Measurements from ENCODE around the gene KCNMB2.

Gene KCNMB2

GRCh38 chr3:178868681-178869080 is 332.4 kb downstream of the KCNMB2 start:
- no peak for DNase-seq (ENCODE audit: low spot score)

DNA sequence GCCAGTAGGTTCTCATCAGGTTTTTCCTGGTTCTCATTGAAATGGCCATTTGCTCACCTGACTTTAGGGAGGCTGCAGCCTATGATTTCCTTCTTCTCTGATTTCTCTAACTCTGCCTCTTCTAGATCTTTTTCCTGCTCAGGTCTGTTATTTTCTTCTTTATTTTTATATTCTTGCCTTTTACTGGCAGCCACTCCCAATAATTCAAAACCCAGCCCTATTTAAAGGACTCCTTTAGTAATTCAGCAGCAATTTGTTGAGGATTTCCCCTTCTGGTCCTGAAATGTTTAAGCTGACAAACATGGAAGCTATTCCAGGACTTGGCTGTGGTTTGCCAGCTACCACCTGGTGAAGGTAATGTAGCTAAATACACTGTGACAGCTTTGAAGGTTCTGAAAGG is 333.8 kb downstream of the KCNMB2 start:
- no peak for DNase-seq (ENCODE audit: low spot score)

DNA sequence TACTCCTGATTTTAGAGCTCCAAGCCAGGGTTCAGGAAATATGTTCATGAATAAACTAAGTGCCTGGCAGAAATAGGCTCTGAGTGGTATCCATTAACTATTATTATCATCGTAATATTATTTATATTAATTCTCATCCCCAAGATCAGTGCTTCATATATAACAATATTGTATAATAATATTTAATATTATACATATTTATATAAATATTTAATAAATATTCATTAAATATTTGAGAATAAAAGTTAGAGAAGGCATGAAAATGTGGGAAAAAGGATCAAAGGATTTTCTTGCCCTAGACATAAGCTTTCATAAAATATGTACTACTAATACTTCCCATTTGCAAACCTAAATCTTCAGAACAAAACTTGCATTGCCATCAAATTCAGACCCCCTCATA is 338.9 kb downstream of the KCNMB2 start:
- no peak for DNase-seq (ENCODE audit: low spot score)

DNA sequence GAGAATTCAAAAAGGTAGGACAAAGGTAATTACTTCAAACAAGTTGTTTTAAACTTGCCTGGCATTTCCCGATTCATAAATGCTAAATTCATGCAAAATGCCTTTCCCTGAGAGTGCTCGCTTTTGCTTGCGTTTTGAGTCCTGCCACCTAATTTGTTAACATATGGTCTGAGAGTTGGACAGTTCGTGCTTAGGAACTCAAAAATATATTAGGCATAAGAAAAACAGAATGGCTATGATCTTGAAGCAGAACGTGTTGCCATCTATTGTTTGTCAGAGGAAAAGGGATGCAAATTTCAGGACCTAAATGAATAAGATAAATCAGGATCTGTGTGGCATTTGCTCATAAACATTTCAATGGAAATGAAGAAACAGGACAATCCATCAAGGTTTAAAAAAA is 339.6 kb downstream of the KCNMB2 start:
- no peak for DNase-seq (ENCODE audit: low spot score)

GRCh38 chr3:178880274-178880673 is 344.0 kb downstream of the KCNMB2 start:
- DNase-seq (ENCODE audit: low spot score), result no peak
